ENCODE results near the gene ADAM8.

ADAM8 gene

DNA sequence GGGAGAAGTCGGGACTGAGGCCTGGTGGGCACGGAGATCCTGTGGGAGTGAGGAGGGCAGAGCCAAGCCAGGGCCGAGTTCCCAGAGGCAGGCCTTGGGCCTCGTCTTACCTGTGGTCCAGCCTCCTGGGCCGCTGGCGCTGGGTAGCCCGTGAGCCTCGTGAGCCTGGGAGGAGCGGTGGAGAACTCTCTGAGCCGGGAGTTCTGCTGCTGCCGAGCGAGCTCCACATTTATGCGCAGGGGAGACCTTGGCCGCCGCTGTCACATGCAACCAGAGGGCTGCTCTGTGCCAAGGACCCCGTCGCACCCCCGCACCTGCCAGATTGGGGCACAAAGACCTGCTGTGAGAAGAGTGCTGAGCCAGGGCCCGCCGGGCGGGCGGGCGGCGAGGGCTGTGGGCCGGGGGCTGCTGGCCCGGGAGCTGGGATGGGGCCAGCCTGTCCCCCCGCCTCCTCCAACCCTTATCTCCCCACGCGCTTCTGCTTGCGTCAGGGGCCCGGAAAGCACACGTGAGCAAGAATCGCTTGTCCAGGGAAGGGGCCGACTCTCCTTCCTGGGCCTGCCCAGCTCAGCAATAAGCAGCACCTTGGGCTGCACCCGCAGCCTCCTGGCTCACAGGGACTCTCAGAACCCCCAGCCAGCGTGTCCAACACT, 28.9 kb downstream of the ADAM8 start:
- no peak for DNase-seq

DNA sequence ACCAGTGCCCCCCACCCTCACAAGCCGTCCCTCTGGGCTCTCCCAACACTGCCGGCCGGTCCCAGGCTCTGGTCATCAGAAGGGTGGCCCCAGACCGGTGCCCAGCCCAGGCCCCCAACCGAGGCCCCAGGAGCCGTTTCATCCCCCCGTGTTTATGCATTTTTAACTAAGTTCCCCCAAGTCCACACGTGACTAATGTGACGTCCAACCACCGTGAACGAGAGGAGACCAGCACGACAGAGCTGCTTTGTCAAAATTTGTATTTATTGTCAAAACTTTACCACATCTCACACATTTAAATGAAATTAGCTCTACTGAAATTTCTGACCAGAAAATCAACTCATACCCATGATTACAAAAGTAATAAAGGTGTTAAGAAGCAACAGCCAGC, 30.4 kb downstream of the ADAM8 start:
- no peak for DNase-seq

DNA sequence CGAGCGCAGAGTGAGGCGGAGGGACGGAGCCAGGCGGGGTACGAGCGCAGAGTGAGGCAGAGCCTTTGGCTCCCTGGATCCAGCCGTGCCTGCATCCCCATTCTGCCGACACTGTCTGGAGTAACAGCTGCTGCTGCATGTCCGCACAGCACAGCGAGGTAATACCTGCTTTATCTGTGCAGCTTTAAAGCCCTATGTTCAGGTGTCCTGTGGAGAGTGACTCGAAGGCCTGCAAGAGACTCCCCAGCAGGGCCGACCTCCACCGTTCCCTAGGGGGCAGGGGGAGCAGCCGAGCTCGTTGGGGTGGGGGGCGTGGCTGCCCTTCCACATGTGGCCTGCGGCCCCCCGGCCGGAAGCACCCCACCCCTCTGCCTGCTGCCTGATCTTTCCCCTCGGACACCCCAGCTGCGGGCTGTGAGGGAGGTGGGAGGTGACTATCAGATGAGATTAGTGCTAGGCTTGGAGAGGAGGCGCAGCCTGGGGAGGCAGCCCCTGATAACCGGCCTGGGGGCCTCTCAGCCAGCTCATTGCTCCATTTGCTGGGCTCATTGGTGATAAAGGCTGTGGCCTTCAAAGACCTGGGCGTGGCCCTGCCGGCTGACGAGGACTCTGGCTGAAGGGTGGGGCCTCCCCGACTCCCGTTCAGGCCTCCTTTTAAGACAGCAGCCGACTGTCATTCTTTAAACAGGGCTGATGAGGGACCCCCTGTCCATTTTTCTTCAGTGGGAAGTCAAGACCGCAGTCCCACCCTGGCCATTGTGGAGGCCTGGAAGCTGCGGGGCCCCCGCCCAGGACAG, 31.0 kb downstream of the ADAM8 start:
- no peak for DNase-seq

GRCh38 chr10:133243593-133243992, 33.1 kb downstream of the ADAM8 start:
- DNase-seq: no peak

DNA sequence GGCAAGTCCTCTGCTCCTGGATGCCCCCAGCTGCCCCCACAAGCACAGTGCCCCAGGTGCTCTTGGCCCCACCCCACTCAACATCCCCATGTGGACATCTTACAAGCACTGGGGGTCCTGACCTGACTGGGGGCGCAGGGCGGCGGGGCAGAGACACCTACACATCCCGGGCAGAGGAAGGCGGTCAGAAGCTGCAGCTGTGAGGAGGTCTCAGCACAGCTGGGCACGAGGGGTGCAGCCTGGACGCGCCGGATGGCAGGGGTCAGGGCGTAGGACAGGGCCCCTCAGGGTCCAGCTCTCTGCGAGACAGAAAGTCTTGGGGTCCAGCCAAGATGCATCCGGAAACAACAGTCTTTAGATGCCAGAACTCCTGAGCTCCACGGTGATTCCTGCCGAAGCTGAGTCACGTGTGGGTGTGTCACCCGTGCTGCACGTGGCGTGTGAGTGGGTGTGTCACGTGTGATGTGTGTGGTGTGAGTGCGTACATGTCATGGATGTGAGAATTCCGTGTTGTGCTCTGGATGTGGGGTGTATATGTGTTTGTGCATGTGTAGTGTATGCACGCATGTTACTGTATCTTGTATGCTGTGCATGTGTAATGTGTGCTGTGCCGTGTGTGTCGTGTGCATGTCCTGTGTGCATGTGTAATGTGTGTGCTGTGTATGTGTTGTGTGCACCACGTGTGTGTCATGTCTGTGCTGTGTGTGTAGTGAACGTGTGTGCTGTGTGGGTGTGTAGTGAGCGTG, 33.9 kb downstream of the ADAM8 start:
- no peak for DNase-seq

GRCh38 chr10:133241501-133242205, 35.0 kb downstream of the ADAM8 start:
- no peak for DNase-seq

- no peak for DNase-seq
Observed at GRCh38 chr10:133239990-133240389, 36.7 kb downstream of the ADAM8 start.

- no peak for DNase-seq
Observed at GRCh38 chr10:133238466-133238804, 38.2 kb downstream of the ADAM8 start.

DNA sequence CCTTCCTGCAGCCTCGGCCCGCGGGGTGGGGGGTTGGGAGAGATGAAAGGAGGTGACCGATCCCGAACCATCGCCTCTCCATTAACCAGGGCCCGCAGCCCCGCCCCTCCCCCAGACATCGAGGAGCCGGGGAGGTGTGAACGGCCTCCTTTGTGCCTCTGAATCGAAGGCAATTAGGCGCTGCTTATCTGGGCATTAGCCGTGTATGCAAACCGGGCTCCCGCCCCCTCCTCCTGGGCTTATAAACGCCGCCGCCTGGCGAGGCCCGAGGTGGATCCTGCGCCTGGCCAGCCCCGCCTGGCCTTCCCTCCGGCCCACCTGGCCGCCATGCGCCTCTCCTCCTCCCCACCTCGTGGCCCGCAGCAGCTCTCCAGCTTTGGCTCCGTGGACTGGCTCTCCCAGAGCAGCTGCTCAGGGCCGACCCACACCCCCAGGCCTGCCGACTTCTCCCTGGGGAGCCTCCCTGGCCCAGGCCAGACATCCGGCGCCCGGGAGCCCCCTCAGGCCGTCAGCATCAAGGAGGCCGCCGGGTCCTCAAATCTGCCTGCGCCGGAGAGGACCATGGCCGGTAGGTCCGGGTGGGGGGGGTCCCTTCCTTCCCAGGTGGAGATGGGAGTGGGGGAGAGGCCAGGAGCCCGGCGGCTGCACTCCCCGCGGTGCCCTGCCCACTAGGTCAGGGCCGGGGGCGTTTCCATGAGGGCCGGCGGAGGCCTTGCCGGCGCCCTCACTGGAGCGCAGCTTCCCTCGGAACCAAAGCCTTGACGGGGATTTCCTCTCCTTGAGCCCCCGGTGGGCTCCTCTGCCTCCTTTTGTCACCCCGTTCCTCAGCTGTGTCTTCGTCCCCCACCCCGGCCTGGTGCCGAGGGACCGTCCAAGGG, 38.8 kb downstream of the ADAM8 start, which contains the start of gene VENTX:
VENTX (plus strand) TSS at position 268 of the 878 bp plus-strand sequence; CDS start at position 328, 60 bp downstream.
- DNase-seq: no peak

DNA sequence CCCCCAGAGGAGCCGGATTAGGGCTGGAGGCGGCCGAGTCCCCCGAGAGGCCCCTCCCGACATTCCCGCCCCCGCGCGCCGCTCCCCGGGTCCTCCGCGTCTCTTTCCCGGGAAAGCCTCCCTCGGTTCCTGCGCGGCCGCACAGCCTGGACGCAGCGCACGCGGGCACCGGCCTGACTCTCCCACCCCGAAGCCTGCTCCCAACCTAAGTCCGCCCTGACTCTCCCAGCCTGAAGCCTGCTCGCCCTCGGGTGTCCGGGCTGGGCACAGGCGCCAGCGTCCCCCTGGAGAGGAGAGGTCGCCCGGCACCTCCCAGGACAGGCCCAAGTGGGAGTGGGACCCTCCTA, 39.5 kb downstream of the ADAM8 start:
- no peak for DNase-seq

DNA sequence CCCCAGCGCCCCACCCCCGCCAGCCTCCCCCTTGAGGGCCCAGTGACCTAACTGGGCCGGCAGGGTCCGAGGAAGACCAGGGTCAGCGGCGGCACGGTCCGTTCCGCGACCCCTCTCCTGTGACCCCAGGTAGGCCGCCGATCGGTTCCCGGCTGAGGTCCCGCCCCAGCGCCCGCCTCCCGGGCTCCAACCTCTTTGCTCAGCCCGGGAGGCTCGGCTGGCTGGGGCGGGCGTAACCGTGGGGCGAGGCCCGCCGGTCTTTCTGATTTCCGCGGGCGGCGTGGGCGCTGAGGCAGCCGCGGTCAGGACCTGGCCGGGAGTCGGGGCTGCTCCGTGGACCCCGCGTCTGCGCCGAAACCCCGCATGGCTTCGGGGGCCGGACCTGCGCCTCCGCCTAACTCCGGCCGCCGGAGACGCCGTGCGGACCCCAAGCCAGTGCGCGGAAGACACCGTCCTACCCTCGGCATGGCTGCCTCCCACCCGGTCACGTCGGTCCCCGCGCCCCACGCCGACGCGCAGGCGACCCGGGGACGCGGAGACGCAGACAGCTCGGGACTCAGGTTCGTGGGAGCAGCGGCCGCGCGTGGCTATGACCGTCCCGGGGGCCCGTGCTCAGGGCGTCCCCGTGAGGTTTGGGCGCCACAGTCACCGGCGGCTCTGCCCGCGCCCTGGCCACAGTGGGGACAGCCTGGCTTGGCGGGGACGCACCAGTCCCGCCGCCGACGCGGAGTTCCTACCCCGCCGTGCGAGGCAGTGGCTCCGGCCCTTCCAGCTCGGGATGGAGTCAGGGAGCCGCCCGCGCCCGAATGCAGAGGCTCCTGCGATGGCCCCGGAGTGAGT, 40.0 kb downstream of the ADAM8 start:
- DNase-seq: no peak

- no peak for DNase-seq
Observed at GRCh38 chr10:133235932-133236331, 40.7 kb downstream of the ADAM8 start.

DNA sequence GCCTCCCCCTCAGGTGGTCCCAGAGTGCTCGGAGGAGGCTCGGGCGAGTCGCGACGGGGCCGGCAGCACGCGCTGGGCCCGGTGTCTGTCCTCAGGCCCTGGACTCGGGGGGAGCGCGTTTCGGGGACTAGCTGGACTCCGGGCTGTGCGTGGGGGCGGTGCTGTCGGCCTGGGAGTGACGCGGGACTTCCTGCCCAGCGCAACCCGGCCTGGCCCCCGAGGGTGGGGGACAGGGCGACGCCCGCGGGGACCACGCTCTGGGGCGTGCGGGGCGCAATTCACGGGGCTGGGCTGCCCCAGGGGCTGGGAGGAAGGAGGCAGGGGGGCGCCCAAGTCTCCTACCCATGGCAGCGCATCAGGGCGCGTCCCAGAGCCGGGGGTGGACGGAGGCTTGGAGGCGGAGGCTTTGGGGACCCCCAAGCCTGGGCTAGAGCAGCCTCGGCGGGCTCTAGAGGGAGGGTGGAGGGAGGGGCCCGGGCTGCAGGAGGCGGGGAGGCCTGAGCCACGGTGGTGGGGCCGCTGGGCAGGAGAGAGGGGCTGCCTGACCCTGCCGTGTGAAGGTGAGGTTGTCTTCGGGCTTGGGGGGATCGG, 41.3 kb downstream of the ADAM8 start:
- DNase-seq: no peak

GRCh38 chr10:133234796-133235195, 41.9 kb downstream of the ADAM8 start:
- DNase-seq: peak; percentile 4

DNA sequence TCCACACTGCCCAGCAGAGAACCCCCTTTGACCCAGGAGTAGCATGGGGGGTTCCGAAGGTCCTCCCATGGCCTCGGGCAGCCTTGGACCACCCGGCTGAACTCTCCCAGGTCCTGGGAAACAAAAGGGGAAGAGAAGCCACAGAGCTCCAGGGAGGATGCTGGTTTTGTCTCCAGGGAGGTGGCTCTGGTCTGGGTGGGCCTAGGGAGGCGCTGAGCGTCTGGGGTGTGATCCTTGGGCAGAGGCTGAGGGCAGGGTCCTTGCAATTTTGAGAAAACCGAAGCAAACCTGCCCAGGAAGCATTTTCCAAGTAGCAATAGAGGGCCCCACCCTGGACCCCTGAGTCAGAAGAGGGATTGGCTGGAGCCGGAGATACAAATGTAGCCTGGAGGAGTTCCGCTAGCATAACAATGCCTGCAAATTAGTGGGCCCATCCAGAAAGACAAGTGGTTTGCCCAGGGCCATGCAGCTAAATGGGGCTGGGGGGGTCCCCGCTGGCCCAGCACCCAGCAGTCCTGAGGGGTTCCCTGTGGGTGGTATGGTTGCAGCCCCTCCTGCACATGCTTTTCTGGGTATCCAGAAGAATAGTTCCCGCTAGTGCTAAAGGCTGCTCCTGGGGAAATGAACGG, 44.6 kb downstream of the ADAM8 start:
- DNase-seq: no peak

DNA sequence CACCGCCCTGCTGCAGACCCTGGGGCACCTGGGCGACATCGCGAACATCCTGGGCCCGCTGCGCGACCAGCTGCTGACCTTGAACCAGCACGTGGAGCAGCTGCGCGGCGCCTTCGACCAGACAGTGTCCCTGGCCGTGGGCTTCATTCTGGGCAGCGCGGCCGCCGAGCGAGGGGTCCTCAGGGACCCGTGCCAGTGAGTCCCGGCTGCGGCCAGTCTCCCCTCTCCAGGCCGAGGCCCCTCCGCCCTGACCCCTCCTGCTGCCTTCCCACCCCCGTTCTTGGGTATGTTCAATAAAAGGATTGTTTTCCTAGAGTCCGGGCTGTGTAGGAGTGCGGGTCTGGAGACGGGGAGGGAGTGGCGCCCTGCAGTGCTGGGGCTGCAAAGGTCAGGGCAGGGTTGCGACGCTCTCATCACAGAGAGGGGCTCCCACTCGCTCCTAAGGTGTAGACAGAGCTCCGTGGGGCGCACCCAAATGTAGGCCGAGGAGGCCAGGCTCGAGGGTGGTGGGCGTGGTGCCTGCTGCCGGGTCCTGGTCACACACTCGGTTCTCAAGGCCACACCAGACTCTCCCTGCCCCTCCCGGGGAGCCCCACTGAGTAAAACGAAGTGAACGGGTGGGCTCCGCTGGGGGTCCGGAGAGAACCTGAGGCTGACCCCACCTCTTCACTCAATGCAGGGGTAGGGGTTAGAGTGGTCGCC, 45.3 kb downstream of the ADAM8 start:
- DNase-seq: no peak

DNA sequence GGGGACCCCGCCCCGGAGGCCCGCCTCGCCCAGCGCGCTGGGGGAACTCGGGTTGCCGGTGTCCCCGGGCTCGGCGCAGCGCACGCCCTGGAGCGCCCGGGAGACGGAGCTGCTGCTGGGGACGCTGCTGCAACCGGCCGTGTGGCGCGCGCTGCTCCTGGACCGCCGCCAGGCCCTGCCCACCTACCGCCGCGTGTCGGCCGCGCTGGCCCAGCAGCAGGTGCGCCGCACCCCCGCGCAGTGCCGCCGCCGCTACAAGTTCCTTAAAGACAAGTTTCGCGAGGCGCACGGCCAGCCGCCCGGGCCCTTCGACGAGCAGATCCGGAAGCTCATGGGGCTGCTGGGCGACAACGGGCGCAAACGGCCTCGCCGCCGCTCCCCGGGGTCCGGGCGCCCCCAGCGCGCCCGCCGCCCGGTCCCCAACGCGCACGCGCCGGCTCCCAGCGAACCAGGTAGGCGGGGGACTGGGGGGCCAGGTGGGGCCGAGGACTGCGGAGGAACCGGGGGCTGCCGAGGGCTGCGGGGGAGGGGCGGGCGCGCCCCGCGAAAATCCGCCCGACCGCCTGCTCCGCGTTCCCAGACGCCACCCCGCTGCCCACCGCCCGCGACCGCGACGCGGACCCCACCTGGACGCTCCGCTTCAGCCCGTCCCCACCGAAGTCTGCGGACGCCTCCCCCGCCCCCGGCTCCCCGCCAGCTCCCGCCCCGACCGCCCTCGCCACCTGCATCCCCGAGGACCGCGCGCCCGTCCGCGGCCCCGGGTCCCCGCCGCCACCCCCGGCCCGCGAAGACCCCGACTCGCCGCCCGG, 46.1 kb downstream of the ADAM8 start:
- no peak for DNase-seq

DNA sequence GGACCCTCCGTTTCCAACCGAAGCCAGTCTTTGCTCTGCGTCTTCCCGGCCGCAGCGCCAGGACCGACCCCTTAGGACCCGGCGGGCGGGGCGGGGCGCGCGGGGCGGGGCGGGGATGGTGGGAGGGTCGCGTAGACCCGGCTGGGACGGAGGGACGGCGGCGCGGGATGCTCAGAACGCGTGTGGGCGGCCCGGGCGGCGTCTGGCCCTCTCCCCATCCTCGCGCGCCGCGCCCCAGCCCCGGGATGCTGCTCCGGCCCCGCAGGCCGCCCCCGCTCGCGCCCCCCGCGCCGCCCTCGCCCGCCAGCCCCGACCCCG, 46.7 kb downstream of the ADAM8 start, which contains the start of gene UTF1:
UTF1 (plus strand) TSS at position 174 of the 318 bp plus-strand sequence; CDS start at position 246, 72 bp downstream.
- no peak for DNase-seq
